GM18858 (cell line): ENCODE results near the gene BPTF.
A peak's percentile ranks its signal among the peaks of the same experiment; 100 is the strongest.
"Not testable (repeated sequence)": the region's sequence is repeated elsewhere in the genome, so short reads cannot be mapped to it uniquely, and the experiment has no call there.

Source experiments
- ATAC-seq: cut with Tn5 transposase; IDR thresholded peaks from one replicate; pipeline ENCODE4 v1.9.1; 2021; ENCODE audit not compliant: unreplicated experiment

Gene BPTF

DNA sequence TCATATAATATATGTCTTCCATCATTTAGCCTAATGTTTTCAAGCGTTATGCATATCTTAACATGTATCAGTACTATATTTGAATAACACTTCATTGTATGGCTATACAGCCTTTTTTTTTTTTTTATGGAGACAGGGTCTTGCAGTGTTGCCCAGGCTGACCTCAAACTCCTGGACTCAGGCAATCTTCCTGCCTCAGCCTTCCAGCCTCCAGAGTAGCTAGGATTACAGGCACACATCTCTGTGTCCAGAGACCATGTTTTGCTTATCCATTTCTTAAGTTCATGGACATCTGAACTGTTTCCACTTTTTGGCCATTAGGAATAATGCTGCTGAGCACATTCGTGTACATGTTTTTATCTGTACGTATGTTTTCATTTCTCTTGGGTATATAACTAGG lies 7.8 kb downstream of the BPTF start:
- ATAC-seq: no peak

DNA sequence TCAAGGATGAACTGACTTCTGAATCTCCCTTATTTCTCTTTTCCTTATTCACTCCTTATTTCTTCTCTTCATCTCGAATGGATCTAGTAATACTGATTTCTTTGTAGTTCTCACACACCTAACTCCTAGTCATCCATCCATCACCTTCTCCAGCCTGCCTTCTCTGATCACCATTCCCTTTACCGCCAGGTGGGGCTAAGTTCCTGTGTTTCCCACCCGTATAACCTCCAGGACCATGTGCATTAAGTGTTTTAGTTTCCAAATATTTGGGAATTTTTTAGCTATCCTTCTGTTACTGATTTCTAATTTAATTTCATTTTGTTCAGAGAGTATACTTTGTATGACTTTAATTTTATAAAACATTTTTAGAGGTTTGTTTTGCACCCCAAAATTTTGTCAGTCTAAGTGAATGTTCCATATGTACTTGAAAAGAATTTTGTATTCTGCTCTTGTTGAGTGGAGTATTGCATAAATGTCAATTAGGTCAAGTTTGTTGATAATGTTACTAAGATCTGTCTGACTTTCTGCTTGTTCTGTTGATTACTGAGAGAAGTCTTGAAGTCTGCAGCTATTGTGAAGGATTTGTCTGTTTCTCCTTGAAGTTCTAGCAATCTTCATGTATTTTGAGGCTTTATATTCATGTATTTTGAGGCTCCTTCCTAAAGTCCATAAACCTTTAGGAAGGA lies 8.8 kb downstream of the BPTF start:
- ATAC-seq: no peak

DNA sequence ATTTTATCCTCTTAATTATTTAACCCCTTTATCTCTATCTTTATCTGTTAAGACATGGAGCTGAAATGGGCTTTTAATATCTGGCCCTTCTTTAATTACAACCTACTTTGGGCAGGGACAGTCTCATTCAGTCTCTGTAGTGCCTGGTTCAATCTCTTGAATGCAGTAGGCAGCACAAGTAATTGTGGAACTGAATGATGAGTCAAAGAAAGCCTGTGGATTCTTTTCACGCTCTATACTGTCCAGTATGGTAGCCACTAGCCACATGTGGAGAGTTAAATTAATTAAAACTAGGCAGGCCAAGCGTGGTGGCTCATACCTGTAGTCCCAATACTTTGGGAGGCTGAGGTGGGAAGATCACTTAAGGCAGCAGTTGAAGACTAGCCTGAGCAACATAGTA lies 9.3 kb downstream of the BPTF start:
- ATAC-seq: no peak

DNA sequence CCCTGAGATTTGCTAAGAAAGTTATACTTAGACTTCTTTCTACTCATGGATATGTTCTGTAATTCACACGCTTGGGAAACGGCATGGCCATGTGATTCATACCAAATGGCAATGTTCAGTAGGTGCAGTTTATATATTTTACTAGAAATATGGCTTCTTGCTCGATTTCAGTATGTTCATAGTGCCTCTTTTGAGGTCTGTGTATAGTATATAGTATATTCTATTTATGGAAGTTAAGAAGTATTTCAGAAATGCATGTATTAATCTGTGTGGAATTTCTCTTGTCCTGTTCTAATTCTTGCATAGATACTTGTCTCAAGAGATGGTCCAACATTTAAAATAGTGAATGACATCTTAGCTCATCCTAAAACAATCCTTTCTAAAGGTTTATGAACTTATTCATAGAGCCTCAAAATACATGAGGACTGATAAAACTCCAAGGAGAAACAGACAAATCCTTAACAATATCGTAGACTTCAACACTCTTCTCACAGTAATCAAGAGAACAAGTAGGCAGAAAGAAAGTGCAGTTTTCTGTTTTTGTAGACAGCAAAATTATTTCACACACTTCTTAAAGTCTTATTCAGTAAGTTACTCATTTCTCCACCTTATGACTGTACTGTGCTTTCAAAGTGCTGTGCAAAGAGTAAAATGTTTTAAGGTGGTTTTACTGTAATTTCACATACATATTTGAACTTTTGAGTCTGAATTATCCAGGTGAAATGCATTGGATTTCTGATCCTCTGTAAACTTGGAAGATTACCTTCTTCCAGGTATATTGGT lies 11.1 kb downstream of the BPTF start:
- ATAC-seq: no peak

DNA sequence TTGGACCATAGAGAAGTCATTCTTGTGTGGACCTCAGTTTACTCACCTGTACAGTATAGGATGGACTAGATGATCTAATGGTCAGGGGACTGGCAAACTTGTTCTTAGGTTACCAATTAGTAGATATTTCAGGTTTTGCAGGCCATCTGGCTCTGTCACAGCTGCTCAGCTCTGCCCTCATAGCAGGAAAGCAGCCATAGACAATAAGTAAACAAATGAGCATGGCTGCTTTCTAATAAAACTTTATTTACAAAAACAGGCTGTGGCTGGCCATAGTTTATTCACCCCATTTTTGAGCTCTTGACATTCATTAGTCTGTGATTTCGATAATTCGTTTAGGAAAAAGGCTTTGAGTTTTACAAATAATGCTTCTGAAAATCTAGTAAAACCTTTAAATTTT lies 12.7 kb downstream of the BPTF start:
- ATAC-seq: no peak

DNA sequence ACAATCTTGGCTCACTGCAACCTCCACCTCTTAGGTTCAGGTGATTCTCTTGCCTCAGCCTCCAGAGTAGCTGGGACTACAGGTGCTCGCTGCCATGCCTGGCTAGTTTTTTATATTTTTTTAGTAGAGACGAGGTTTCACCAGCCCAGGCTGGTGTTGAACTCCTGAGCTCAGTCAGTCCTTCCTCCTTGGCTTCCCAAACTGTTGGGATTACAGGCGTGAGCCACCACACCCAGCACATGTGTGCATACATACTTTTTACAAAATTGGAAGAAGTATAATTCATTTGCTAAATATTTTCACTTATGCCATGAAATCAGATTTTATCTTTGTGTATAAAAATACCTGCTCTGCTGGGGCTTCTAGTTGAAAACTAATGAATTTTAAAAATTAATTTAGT lies 13.2 kb downstream of the BPTF start:
- no peak for ATAC-seq

DNA sequence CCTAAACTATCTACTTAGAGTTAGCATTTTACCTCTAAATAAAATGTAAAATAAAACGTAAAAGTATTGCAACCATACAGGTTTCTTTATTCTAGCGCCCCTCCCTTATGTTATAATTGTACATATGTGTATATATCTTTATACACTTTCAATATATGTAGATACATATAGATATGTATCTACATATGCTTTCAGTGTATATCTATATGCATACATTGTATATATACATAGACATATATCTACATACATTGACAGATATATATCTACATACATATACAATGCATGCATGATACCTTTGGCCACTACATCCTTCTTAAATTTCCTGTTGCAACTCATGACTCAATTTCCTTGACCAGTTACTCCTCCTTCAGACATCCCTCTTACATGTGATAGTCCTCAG lies 16.7 kb downstream of the BPTF start:
- no peak for ATAC-seq

DNA sequence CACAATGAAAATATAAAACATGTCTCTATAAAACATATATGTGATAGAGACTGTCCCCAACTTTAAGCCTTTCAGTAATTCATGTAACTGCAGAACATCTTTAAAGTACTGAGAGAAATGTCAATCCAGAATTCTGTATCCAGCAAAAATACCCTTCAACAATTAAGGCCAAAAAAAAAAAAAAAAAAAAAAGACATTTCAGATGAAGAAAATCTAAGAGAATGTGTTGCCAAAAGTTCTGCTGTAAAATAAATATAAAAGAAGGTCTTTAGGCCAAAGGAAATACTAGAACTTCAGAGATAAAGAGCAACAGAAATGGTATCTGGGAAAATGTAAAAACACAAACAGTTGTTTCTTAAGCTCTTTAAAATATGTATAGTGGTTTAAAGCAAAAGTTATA lies 17.3 kb downstream of the BPTF start:
- ATAC-seq: no peak

DNA sequence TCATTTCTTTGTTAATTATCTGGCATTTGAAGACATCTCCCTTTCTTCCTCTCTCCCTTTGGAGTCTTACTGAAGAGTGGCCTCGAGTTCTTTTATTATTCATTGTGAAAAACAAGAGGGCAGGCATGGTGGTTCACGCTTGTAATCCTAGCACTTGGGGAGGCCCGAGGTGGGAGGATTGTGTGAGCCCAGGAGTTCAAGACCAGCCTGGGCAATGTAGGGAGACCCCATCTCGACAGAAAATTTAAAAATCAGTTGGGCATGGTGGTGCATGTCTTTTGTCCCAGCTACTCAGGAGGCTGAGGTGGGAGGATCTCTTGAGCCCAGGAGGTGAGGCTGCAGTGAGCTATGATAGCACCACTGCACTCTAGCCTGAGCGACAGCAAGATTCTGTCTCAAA lies 20.1 kb downstream of the BPTF start:
- ATAC-seq: no peak

DNA sequence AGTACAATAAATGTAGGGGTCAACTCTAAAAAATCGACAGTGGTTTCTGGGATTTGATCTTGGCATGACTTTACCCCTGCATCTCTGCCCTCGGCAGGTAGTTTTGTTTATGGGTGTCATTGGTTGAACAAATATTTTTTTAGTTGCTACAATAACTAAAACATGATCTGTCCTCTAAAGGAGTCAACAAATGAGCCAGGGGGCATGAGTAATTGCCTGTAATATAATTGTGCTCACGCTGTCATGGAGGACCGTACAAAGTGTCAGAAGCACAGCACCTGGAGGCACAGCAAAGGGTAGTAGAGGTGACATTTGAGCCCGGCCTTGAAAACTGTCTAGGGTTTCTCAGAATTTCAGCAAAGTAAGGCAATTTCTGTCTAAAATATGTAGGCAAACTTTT lies 22.9 kb downstream of the BPTF start:
- not testable (repeated sequence) for ATAC-seq

DNA sequence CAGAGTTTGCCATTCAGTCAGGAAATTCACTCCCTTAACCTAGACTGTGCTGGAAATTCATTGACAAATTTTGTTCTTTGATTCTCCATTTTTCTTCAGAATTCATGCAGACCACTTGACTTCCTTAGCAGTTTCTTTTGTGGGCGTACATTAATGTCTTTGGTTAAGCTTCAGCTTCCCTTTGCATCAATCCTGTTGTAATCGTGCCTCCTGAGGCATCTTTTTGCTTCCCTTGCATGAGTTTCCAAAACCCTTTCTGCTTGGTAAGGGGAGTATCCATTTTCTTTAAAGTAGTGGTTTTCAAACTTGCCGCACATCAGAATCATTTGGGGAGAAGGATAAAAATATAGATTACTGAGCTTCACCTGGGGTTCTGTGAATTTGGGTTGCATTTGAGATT lies 23.5 kb downstream of the BPTF start:
- not testable (repeated sequence) for ATAC-seq

DNA sequence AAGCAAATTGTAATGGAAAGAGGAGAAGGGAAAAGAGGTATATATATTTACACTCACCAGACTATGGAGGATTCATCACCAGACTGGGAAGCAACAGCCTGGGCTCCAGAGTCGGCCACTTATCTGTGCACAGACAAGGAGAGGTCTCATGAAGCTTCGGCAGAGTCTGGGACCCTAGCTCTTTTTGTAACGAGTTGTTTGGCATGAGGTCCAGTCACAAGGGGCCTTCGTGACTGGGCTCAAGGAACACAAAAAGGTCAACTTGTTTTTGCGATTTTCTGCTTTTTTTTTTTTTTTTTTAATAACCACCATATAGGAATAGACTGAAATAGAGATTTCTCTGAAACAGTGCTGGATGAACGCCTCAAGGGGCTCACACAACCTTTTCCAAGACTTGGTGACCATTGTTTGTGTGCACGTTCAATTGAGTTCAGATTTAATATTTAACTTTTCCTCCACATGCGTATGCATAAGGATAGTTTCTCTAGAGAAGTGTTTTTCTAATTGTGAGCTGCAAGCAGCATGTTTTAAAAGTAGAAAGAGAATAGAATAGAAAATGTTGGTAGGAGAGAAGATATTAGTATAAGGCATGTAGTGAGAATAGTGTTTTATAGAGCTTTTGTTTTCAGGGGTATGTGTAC lies 25.8 kb downstream of the BPTF start:
- no peak for ATAC-seq

DNA sequence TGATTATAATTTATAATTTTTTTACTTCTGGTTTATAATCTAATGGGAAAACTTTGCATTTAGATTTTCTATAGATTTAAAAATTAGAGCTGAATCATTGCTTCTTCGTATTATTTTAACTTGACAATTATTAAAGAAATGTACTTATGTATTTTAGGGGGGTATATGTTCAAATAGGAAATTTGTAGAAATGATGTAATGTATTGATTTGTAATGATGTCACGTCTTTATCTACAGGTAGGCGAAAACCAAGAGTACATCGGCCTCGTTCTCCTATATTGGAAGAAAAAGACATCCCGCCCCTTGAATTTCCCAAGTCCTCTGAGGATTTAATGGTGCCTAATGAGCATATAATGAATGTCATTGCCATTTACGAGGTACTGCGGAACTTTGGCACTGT lies 28.4 kb downstream of the BPTF start:
- ATAC-seq: no peak

DNA sequence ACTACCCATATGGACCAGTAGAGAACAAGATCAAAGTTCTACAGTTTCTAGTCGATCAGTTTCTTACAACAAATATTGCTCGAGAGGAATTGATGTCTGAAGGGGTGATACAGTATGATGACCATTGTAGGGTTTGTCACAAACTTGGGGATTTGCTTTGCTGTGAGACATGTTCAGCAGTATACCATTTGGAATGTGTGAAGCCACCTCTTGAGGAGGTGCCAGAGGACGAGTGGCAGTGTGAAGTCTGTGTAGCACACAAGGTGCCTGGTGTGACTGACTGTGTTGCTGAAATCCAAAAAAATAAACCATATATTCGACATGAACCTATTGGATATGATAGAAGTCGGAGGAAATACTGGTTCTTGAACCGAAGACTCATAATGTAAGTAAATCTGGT lies 29.1 kb downstream of the BPTF start:
- ATAC-seq: no peak

DNA sequence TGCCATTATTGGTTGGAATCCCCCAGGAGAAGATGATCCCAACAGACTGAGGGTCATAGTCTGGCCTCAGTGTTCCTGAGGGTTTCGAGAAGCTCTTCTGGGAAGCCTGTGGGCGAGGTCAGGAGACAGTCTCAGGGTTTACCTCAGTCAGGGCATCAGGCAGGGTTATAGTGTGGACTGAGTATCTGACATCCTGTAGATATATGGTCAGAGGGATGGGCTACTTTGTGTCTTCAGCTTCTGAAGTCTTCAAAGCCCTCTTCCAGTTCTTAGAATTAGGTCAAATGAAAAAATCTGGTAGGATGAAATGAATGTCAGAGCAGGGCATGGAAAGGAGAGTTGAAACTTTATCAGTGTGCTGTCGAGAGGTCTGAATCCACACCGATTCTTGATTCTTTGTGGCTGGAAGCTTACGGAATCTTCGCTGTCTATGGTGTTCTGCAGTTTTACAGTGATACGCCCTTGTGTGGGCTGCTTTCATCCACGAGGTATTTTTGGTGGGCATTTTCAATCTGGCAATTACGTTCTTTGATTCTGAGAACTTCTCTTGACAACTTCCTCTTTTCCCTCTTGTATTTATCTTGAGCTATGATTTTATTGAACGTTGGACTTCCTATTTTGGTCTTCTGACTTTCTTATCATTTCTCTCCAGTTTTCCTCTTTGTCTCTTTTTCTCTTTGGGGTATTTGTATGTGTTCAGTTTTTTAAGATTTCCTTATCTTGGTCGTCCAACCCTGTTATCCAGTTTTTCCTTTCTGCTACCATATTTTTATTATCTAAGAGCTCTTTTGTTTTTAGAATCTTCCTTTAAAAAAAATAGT lies 30.4 kb downstream of the BPTF start:
- ATAC-seq: peak; percentile 47

DNA sequence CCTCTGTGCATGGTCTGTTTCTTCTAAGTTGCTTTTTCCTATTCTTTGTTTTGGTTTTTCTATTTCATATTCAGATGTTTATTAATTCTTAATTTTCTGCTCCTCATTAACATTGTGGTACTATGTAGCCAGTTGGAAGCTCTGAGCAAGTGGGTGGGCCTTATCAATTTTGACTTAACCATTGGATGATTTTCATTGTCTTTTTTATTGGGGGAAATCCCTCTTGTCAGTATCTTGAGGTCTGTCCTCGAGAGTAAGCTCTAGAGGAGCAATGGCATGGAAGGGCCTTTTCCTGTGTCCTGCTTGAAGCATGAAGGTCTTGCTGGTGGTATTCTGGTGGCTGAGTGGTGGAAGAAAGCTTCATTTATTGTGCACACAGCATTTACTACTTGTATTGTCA lies 31.1 kb downstream of the BPTF start:
- ATAC-seq: not testable (repeated sequence)

DNA sequence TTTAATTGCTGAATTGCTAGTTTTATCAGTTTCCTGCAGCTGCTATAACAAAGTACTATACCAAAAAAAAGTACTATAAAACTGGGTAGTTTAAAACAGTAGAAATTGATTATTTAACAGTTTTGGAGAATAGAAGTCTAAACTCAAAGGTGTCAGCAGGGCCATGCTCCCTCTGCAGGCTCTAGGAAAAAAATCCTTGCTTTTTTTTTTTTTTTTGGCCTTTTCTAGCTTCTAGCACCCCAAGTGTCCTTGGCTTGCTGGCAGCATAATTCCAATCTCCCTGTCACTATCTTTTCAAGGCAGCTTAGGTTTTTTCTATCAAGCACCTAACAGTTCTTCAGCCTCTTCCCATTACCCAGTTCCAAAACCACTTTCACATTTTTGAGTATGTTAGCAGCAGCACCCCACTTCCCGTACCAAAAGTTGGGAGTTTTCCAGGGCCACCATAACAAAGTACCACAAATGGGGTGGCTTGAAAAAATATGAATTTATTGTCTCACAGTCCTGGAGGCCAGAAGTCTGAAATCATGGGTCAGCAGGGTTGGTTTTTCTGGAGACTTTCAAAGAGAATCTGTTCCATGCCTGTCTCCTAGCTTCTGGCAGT lies 37.4 kb downstream of the BPTF start:
- ATAC-seq: no peak

DNA sequence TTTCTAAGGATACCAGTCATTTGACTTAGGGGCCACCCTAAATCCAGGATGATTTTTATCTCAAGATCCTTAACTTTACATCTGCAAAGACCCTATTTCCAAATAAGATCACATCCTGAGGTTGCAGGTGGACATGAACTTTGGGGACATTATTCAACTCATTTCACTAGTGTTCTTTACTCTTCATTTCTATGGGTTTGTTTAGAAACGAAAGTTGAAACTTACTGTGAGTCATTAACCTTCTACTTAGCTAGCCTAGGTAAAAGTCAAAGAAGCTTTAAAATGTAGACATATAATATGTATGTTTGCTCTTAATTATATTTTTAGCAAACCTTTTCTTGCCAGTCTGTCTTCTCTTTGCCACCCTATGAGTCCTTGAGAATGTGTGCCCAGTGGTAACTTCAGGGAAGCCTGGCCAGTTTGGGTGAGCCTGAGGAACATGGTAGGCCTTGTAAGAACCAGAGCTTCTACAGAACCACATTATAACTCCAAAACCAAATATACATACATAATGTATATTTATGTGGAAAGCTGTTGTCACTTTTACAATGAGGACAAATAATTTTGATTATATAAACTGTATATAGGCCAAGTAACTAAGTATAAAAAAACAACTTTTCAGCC lies 38.4 kb downstream of the BPTF start:
- no peak for ATAC-seq

DNA sequence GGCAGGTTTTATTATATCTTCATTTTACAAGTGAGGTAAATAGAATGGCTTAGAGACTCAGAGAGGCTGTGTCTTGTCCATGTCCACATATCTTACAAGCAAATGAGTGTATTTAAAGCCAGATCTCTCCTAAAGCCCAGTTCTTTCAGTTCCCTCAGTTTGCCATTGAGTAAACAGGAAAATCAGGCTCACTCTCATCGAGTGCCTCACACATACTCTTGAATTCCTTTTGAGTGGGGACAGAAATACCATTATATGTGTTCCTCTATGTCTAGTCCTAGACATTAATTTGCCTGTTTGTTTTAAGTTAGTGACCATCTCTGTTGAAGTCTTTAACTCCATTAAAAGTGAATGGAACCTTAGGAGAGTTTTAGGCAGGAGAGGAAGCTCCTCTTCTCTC lies 40.1 kb downstream of the BPTF start:
- ATAC-seq: no peak

DNA sequence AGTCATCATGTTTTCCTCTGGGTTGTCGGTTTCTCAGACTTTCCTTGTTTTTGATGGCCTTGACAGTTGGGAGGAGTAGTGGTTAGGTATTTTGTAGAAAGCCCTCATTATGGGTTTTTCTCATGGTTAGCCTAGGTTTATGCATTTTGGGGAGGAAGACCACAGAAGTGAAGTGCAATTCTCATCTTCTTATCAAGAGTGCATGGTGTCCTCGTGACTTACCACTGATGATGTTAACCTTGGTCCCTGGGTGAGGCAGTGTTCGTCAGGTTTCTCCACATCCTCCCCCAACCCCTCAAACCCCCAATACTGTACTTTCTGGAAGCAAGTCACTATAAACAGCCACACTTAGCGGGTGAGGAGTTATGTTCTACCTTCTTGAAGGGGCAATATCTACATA lies 42.3 kb downstream of the BPTF start:
- ATAC-seq: no peak

DNA sequence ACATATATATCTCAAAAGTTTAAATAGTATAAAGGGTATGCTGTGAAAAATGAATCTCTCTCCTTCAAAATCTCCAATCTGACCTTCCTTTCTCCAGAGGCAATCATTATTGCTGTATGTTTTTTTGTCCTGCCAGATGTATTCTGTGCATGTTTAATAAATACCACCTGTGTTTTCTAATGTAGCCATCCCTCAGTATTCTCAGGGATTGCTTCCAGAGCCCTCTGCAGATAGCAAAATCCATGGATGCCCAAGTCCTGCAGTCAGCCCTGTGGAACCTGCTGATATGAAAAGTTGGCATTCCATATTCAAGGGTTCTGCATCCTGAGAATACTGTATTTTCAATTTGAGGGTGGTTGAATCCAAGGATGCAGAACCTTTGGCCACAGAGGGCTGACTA lies 42.9 kb downstream of the BPTF start:
- ATAC-seq: no peak
